ENCODE data around the gene STK32C.

The STK32C gene

GRCh38 chr10:132303361-132304115, 4.2 kb downstream of the STK32C start:
- H3K27me3 ChIP-seq (ENCODE audit: control insufficient read depth in 2 of 2, insufficient read depth in 2 of 2, low read length in 2 of 2) = peaks cover 0 to 10% of the 10 kb centered on the region in 2 donors
- no peaks in the 10 kb centered on the region for H3K9me3 ChIP-seq (ENCODE audit: control insufficient read depth in 2 of 2, low read length in 2 of 2)
- H3K27ac ChIP-seq (ENCODE audit: low read depth in 2 of 2, low read length in 2 of 2) = no peak overlapping the region
- H3K36me3 ChIP-seq (ENCODE audit: control insufficient read depth in 2 of 2, insufficient read depth in 2 of 2, low read length in 2 of 2) = no peaks in the 10 kb centered on the region
- H3K4me1 ChIP-seq (ENCODE audit: control insufficient read depth in 2 of 2, insufficient read depth in 2 of 2, low read length in 2 of 2) = peaks cover 2 to 5% of the 10 kb centered on the region in 2 donors
- no peak overlapping the region for H3K4me3 ChIP-seq (ENCODE audit: low read length in 2 of 2)
- H3K9ac ChIP-seq (ENCODE audit: low read depth in 1 of 2, low read length in 2 of 2) = no peak overlapping the region

GRCh38 chr10:132302421-132303310, 5.1 kb downstream of the STK32C start:
- Histone ChIP-seq H3K9ac (ENCODE audit: low read depth in 1 of 2, low read length in 2 of 2) (no peak overlapping the region), H3K36me3 (ENCODE audit: control insufficient read depth in 2 of 2, insufficient read depth in 2 of 2, low read length in 2 of 2) (no peaks in the 10 kb centered on the region), H3K27ac (ENCODE audit: low read depth in 2 of 2, low read length in 2 of 2) (no peak overlapping the region), H3K4me1 (ENCODE audit: control insufficient read depth in 2 of 2, insufficient read depth in 2 of 2, low read length in 2 of 2) (peaks cover 2 to 5% of the 10 kb centered on the region in 2 donors), H3K9me3 (ENCODE audit: control insufficient read depth in 2 of 2, low read length in 2 of 2) (no peaks in the 10 kb centered on the region), H3K27me3 (ENCODE audit: control insufficient read depth in 2 of 2, insufficient read depth in 2 of 2, low read length in 2 of 2) (peaks cover 0 to 10% of the 10 kb centered on the region in 2 donors), H3K4me3 (ENCODE audit: low read length in 2 of 2) (no peak overlapping the region)

GRCh38 chr10:132301371-132302330, 6.1 kb downstream of the STK32C start:
- peaks cover 0 to 6% of the 10 kb centered on the region in 2 donors for H3K27me3 ChIP-seq (ENCODE audit: control insufficient read depth in 2 of 2, insufficient read depth in 2 of 2, low read length in 2 of 2)
- no peak overlapping the region for H3K27ac ChIP-seq (ENCODE audit: low read depth in 2 of 2, low read length in 2 of 2)
- no peaks in the 10 kb centered on the region for H3K36me3 ChIP-seq (ENCODE audit: control insufficient read depth in 2 of 2, insufficient read depth in 2 of 2, low read length in 2 of 2)
- no peak overlapping the region for H3K9ac ChIP-seq (ENCODE audit: low read depth in 1 of 2, low read length in 2 of 2)
- no peak overlapping the region for H3K4me3 ChIP-seq (ENCODE audit: low read length in 2 of 2)
- peaks cover 0 to under 1% of the 10 kb centered on the region in 2 donors for H3K4me1 ChIP-seq (ENCODE audit: control insufficient read depth in 2 of 2, insufficient read depth in 2 of 2, low read length in 2 of 2)
- H3K9me3 ChIP-seq (ENCODE audit: control insufficient read depth in 2 of 2, low read length in 2 of 2) = no peaks in the 10 kb centered on the region

GRCh38 chr10:132300582-132300981, 7.2 kb downstream of the STK32C start:
- no peak overlapping the region for H3K27ac ChIP-seq (ENCODE audit: low read depth in 2 of 2, low read length in 2 of 2)
- no peaks in the 10 kb centered on the region for H3K4me1 ChIP-seq (ENCODE audit: control insufficient read depth in 2 of 2, insufficient read depth in 2 of 2, low read length in 2 of 2)
- no peaks in the 10 kb centered on the region for H3K9me3 ChIP-seq (ENCODE audit: control insufficient read depth in 2 of 2, low read length in 2 of 2)
- H3K27me3 ChIP-seq (ENCODE audit: control insufficient read depth in 2 of 2, insufficient read depth in 2 of 2, low read length in 2 of 2) = peaks cover 0 to 1% of the 10 kb centered on the region in 2 donors
- H3K4me3 ChIP-seq (ENCODE audit: low read length in 2 of 2) = no peak overlapping the region
- no peak overlapping the region for H3K9ac ChIP-seq (ENCODE audit: low read depth in 1 of 2, low read length in 2 of 2)
- no peaks in the 10 kb centered on the region for H3K36me3 ChIP-seq (ENCODE audit: control insufficient read depth in 2 of 2, insufficient read depth in 2 of 2, low read length in 2 of 2)

- no peaks in the 10 kb centered on the region for H3K4me1 ChIP-seq (ENCODE audit: control insufficient read depth in 2 of 2, insufficient read depth in 2 of 2, low read length in 2 of 2)
- no peak overlapping the region for H3K4me3 ChIP-seq (ENCODE audit: low read length in 2 of 2)
- no peak overlapping the region for H3K27ac ChIP-seq (ENCODE audit: low read depth in 2 of 2, low read length in 2 of 2)
- H3K9ac ChIP-seq (ENCODE audit: low read depth in 1 of 2, low read length in 2 of 2) = no peak overlapping the region
- no peaks in the 10 kb centered on the region for H3K9me3 ChIP-seq (ENCODE audit: control insufficient read depth in 2 of 2, low read length in 2 of 2)
- H3K27me3 ChIP-seq (ENCODE audit: control insufficient read depth in 2 of 2, insufficient read depth in 2 of 2, low read length in 2 of 2) = no peaks in the 10 kb centered on the region
- no peaks in the 10 kb centered on the region for H3K36me3 ChIP-seq (ENCODE audit: control insufficient read depth in 2 of 2, insufficient read depth in 2 of 2, low read length in 2 of 2)
These were observed 8.1 kb downstream of the STK32C start for GRCh38 chr10:132299371-132300336.

GRCh38 chr10:132298038-132298881, 9.5 kb downstream of the STK32C start:
- H3K27me3 ChIP-seq (ENCODE audit: control insufficient read depth in 2 of 2, insufficient read depth in 2 of 2, low read length in 2 of 2) = no peaks in the 10 kb centered on the region
- no peaks in the 10 kb centered on the region for H3K4me1 ChIP-seq (ENCODE audit: control insufficient read depth in 2 of 2, insufficient read depth in 2 of 2, low read length in 2 of 2)
- H3K36me3 ChIP-seq (ENCODE audit: control insufficient read depth in 2 of 2, insufficient read depth in 2 of 2, low read length in 2 of 2) = no peaks in the 10 kb centered on the region
- H3K4me3 ChIP-seq (ENCODE audit: low read length in 2 of 2) = no peak overlapping the region
- no peak overlapping the region for H3K27ac ChIP-seq (ENCODE audit: low read depth in 2 of 2, low read length in 2 of 2)
- no peaks in the 10 kb centered on the region for H3K9me3 ChIP-seq (ENCODE audit: control insufficient read depth in 2 of 2, low read length in 2 of 2)
- no peak overlapping the region for H3K9ac ChIP-seq (ENCODE audit: low read depth in 1 of 2, low read length in 2 of 2)

GRCh38 chr10:132297526-132297925, 10.2 kb downstream of the STK32C start:
- no peaks in the 10 kb centered on the region for H3K27me3 ChIP-seq (ENCODE audit: control insufficient read depth in 2 of 2, insufficient read depth in 2 of 2, low read length in 2 of 2)

GRCh38 chr10:132296666-132297443, 10.9 kb downstream of the STK32C start:
- H3K27ac ChIP-seq (ENCODE audit: low read depth in 2 of 2, low read length in 2 of 2) = no peak overlapping the region
- H3K36me3 ChIP-seq (ENCODE audit: control insufficient read depth in 2 of 2, insufficient read depth in 2 of 2, low read length in 2 of 2) = no peaks in the 10 kb centered on the region
- no peaks in the 10 kb centered on the region for H3K27me3 ChIP-seq (ENCODE audit: control insufficient read depth in 2 of 2, insufficient read depth in 2 of 2, low read length in 2 of 2)
- no peak overlapping the region for H3K9ac ChIP-seq (ENCODE audit: low read depth in 1 of 2, low read length in 2 of 2)
- no peaks in the 10 kb centered on the region for H3K4me1 ChIP-seq (ENCODE audit: control insufficient read depth in 2 of 2, insufficient read depth in 2 of 2, low read length in 2 of 2)
- H3K9me3 ChIP-seq (ENCODE audit: control insufficient read depth in 2 of 2, low read length in 2 of 2) = no peaks in the 10 kb centered on the region
- H3K4me3 ChIP-seq (ENCODE audit: low read length in 2 of 2) = no peak overlapping the region

More at GRCh38 chr10:132297526-132297925, 10.2 kb downstream of the STK32C start:
- Histone ChIP-seq H3K36me3 (ENCODE audit: control insufficient read depth in 2 of 2, insufficient read depth in 2 of 2, low read length in 2 of 2) (no peaks in the 10 kb centered on the region), H3K27ac (ENCODE audit: low read depth in 2 of 2, low read length in 2 of 2) (no peak overlapping the region), H3K9ac (ENCODE audit: low read depth in 1 of 2, low read length in 2 of 2) (no peak overlapping the region), H3K4me1 (ENCODE audit: control insufficient read depth in 2 of 2, insufficient read depth in 2 of 2, low read length in 2 of 2) (no peaks in the 10 kb centered on the region), H3K4me3 (ENCODE audit: low read length in 2 of 2) (no peak overlapping the region), H3K9me3 (ENCODE audit: control insufficient read depth in 2 of 2, low read length in 2 of 2) (no peaks in the 10 kb centered on the region)

Measured in mucosa of rectum (tissue), 2 donors.